Measurements from ENCODE around the gene SLC23A3. TPM values are rescaled to one million over a fixed set of nuclear protein-coding genes. Genes with fewer than 3 reads are reported as not detected.

Gene SLC23A3, protein sequence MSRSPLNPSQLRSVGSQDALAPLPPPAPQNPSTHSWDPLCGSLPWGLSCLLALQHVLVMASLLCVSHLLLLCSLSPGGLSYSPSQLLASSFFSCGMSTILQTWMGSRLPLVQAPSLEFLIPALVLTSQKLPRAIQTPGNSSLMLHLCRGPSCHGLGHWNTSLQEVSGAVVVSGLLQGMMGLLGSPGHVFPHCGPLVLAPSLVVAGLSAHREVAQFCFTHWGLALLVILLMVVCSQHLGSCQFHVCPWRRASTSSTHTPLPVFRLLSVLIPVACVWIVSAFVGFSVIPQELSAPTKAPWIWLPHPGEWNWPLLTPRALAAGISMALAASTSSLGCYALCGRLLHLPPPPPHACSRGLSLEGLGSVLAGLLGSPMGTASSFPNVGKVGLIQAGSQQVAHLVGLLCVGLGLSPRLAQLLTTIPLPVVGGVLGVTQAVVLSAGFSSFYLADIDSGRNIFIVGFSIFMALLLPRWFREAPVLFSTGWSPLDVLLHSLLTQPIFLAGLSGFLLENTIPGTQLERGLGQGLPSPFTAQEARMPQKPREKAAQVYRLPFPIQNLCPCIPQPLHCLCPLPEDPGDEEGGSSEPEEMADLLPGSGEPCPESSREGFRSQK
- under 0.01 and 0.25 TPM in 2 replicates for total RNA-seq

DNA sequence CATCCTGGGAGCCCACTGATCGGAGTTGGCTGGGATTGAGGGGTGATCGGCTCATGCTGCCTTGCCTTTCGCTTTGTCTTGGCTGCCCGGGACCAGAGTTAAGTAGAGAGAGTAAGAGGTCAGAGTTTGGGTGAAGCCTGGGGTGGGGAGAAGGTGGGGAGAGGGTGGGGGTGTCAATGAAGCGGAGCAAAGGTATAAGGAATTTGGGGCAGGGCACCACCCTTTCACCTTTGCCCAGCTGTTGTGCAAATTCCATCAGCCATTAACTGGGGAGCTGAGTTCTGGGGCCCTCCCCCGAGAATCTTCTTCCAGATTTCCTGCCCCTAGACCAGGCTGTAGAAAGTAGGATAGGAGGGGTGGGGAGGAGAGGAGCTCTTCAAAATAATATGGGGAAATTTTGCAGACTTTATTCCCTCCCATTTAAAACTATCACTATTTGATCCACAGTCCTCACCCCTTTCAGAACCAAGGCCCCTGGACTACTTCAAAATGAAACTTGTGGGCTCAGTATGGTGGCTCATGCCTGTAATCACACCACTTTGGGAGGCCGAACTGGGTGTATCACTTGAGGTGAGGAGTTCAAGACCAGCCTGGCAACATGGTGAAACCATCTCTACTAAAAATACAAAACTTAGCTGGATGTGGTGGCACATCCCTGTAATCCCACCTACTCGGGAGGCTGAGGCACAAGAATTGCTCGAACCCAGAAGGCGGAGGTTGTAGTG is at the start of gene SLC23A3:
SLC23A3 (minus strand) TSS at position 100 of the 725 bp plus-strand sequence; CDS start at position 55, 45 bp downstream.

GRCh38 chr2:219218732-219219701 is 49.2 kb upstream of the SLC23A3 start, which contains the start of gene ABCB6:
ABCB6 (minus strand) TSS chr2:219218958; CDS start chr2:219218673, 285 bp downstream.

DNA sequence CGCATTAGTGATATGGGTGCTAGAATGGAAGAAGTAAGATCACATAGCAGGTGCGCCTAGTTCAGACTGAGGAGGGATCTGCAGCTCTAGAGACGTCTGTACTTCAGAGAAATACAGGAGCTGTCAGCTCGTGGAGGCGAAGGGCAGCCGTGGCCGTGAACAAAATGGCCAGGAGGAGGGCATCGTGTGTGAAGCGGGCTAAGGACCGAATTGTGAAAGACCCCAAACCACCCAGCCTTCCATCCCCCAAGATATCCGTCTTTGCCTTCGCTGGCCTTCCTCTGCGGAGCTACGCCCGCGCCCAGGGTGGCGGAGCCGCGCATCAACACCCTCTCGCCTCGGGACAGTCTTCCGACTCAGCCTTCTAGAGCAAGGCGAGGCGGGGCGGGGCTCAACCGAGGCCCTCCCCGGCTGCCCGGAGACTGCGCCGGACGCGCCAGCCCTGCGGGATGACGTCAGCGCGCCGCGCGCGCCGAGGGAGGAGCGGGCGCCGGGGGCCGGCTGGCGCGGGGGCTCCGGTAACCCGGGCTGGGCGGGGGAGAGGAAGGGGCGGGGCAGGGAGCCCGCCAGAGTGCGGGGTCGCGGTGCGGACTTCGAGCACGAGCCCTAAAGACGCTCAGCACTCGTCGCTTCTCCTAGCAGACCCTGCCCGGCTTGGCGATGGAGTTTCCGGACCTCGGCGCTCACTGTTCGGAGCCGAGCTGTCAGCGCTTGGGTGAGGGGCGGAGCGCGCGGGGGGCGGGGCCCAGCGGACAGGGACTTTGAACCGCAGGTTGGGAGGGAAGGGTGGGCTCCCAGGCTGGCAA is 36.7 kb upstream of the SLC23A3 start, which contains the start of gene ZFAND2B:
ZFAND2B (plus strand) TSS at position 455 of the 806 bp plus-strand sequence; CDS start at position 661, 206 bp downstream.

GRCh38 chr2:219177552-219178376 is 7.9 kb upstream of the SLC23A3 start, which contains the start of gene RETREG2:
RETREG2 (plus strand) TSS chr2:219178275; CDS start chr2:219178353, 78 bp downstream.

GRCh38 chr2:219176818-219177551 is 7.2 kb upstream of the SLC23A3 start, which contains the start of gene CNPPD1:
CNPPD1 (minus strand) TSS chr2:219176925; CDS start chr2:219176828, 97 bp downstream.

DNA sequence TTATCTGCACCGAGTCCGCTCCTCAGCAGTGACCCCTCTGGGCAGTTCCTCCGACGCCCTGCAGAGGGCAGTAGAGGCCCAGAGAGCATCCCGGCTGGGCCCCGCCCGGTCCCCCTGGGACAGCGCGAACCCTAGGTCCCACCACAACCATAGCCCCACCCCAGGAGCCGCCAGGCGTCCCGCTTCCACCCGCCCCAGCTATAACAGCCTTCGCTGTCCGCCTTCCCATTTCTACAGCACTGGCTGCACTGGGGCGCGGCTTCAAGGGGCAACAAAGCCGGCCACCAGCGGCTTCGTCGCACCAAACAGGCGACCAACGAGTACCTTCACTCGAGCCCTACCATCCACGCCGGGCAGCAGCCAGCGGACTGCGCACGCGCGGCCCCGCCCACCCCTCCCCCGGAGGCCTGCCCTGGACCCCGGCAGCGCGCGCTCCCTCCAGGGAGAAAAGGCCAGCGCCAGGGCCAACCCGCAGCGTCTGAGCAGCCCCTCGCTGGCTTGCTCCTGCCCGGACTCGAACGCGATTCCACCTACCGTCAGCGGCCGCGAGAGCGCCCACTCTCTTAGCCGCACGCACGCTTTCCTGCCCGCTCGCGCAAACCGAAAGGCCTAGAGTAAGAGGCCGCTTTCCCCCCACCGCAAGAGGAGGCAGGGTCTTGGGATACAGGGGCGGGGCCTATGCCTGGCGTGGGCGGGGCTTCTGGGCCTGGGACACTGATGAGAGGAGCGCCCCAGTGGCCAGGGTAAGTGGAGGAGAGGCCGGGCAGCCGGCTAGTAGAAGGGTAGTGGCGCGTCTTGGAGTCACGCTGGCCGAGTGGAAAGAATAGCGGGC is 9.4 kb downstream of the SLC23A3 start, which contains the start of gene NHEJ1:
NHEJ1 (minus strand) TSS at position 630 of the 832 bp plus-strand sequence. CDS start 2,453 bp downstream, outside the sequence.

Other genes starting within 250 kb of the SLC23A3 start
- gene CDK5R2, start 210.4 kb downstream of the SLC23A3 start, total RNA-seq: not detected in 2 replicates
- not detected in 2 replicates for gene FEV, start 184.8 kb downstream of the SLC23A3 start, total RNA-seq
- not detected in 2 replicates for gene CRYBA2, start 176.6 kb downstream of the SLC23A3 start, total RNA-seq
- 0.13 TPM in 1 of 2 replicates, not detected in the other for gene CFAP65, start 128.5 kb downstream of the SLC23A3 start, total RNA-seq
- gene IHH, start 109.1 kb downstream of the SLC23A3 start, total RNA-seq: not detected in 2 replicates
- 12.9 and 20.2 TPM in 2 replicates for gene NHEJ1, start 9.2 kb downstream of the SLC23A3 start, total RNA-seq
- gene CNPPD1, start 6.9 kb upstream of the SLC23A3 start, total RNA-seq: 25.1 and 31.6 TPM in 2 replicates
- gene RETREG2, start 8.2 kb upstream of the SLC23A3 start, total RNA-seq: 40.6 and 51.7 TPM in 2 replicates
- gene ZFAND2B, start 36.8 kb upstream of the SLC23A3 start, total RNA-seq: 25.3 and 25.9 TPM in 2 replicates
- 7.6 and 12.7 TPM in 2 replicates for gene ABCB6, start 48.9 kb upstream of the SLC23A3 start, total RNA-seq
- 53.1 and 68.1 TPM in 2 replicates for gene ATG9A, start 59.6 kb upstream of the SLC23A3 start, total RNA-seq
- gene ANKZF1, start 59.8 kb upstream of the SLC23A3 start, total RNA-seq: 22.0 and 25.9 TPM in 2 replicates
- 10.3 and 23.1 TPM in 2 replicates for gene GLB1L, start 75.4 kb upstream of the SLC23A3 start, total RNA-seq
- gene STK16, start 75.5 kb upstream of the SLC23A3 start, total RNA-seq: 19.2 and 22.7 TPM in 2 replicates
- gene TUBA4B, start 83.2 kb upstream of the SLC23A3 start, total RNA-seq: not detected in 2 replicates
- 36.1 and 129 TPM in 2 replicates for gene TUBA4A, start 83.9 kb upstream of the SLC23A3 start, total RNA-seq
- gene DNAJB2, start 109.3 kb upstream of the SLC23A3 start, total RNA-seq: 24.6 and 57.0 TPM in 2 replicates
- 0.49 and 0.63 TPM in 2 replicates for gene PTPRN, start 139.4 kb upstream of the SLC23A3 start, total RNA-seq
- gene RESP18, start 162.7 kb upstream of the SLC23A3 start, total RNA-seq: not detected in 2 replicates
- 36.3 and 73.0 TPM in 2 replicates for gene DNPEP, start 217.9 kb upstream of the SLC23A3 start, total RNA-seq
- gene DES, start 248.3 kb upstream of the SLC23A3 start, total RNA-seq: 0.98 and 30.6 TPM in 2 replicates